Measurements from ENCODE around the gene SDF4. TPM values are rescaled to one million over a fixed set of nuclear protein-coding genes. Genes with fewer than 3 reads are reported as not detected.

The SDF4 gene
- total and polyA plus RNA-seq, 2 of the 8 experiments (the other 6 are each of a cell fraction or from before 2014, with no cell fraction given), result 45.5 to 75.6 TPM

- no peak for TF ChIP-seq CHD7 (IDR thresholded peaks at IDR 0.05; ENCODE audit: insufficient replicate concordance, low read length)
- TF ChIP-seq CREB1 (IDR thresholded peaks at IDR 0.05), result no peak
- TF ChIP-seq SAP30 (IDR thresholded peaks at IDR 0.05; ENCODE audit: insufficient read depth, insufficient replicate concordance, low read length), result no peak
- TF ChIP-seq TEAD4 (IDR thresholded peaks at IDR 0.05; ENCODE audit: low read depth, low read length), result no peak
- no peak for TF ChIP-seq POLR2A (IDR thresholded peaks at IDR 0.05; ENCODE audit: control extremely low read depth in 1 of 2, low read depth in 2 of 2, low read length in 2 of 2)
- TF ChIP-seq JUN (IDR thresholded peaks at IDR 0.05; ENCODE audit: low read depth, low read length), result no peak
- no peak for TF ChIP-seq KDM5A (IDR thresholded peaks at IDR 0.05; ENCODE audit: low read length)
- no peak for TF ChIP-seq POLR2AphosphoS5 (IDR thresholded peaks at IDR 0.05; ENCODE audit: low read depth, low read length)
- TF ChIP-seq E2F6 (IDR thresholded peaks at IDR 0.05), result no peak
- TF ChIP-seq BACH1 (IDR thresholded peaks at IDR 0.05; ENCODE audit: low read length), result no peak
- no peak for TF ChIP-seq HDAC6 (IDR thresholded peaks at IDR 0.05; ENCODE audit: low read depth, low read length)
- TF ChIP-seq KDM1A (IDR thresholded peaks at IDR 0.05; ENCODE audit: borderline replicate concordance, low read length), result no peak
Measured at GRCh38 chr1:1215080-1215676, 16.6 kb downstream of the SDF4 start (continued).

Data from H1 (cell line).